ELF-1 (cell line): ENCODE results near the gene SNX25.
"Not testable (repeated sequence)": the region's sequence is repeated elsewhere in the genome, so short reads cannot be mapped to it uniquely, and the experiment has no call there.

Source experiments
- DNase-seq: peaks from one replicate; pipeline ENCODE4 v3.0.0-alpha.2; 2016; ENCODE audit warnings: low read depth, low spot score

Gene SNX25

DNA sequence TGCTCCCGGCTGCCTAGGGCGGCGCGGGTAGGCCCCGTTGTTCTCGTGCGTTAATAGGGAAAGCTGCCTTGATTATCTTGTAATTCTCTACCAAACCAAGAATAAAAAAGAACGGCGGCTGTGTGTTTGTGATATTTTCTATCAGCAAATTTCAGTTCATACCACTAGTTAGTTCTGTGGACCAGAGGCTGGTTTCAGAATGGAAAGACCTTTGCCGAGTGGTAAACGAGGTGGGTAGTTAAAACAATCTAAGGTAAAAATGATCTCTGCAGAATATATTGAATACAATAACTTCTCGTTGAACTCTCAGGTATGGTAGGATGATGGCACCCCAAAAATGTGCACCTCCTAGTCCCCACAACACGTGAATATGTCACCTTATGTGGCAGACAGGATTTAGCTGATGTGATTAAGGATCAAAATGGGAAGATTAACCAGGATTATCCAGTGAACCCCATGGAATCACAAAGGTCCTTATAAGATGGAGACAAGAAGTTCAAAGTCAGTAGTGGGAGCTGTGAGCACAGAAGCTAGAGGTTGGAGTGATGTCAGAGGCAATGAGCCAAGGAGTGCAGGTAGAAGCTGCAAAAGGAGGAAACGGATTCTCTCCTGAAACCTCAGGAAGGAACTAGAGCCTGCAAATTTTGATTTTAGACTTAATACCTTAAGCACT lies 5.0 kb upstream of the SNX25 start:
- no peak for DNase-seq

DNA sequence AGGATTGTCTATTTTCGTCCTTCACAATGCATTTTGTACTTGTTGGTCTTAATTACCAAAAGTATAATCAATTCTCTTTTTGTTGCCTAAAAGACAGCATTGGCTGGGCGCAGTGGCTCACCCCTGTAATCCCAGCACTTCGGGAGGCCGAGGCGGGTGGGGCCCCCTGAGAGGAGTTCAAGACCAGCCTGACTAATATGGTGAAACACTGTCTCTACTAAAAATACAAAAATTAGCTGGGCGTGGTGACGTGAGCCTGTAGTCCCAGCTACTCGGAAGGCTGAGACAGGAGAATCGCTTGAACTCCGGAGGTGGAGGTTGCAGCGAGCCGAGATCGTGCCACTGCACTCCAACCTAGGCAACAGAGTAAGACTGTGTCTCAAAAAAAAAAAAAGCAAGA lies 4.3 kb upstream of the SNX25 start:
- not testable (repeated sequence) for DNase-seq

- no peak for DNase-seq
Measured at GRCh38 chr4:185205697-185206342, 3.6 kb upstream of the SNX25 start.

DNA sequence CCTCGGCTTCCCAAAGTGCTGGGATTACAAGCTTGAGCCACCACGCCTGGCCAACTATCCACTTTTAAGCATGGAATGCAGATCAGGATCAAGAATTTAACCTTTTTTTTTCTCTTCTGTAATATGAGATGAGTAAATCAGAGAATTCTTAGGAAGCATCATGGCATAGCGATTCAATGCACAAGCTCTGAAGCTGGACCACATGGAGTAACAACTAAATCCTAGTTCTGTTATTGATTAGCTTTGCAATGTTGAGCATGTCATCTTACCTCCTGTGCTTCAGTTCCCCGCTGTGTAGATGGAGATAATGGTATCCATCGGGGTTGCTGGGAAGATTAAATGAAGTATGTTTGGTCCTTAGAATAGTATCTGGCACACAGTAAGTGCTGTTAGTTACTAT lies 1.9 kb upstream of the SNX25 start:
- no peak for DNase-seq

- DNase-seq, result not testable (repeated sequence)
Measured at GRCh38 chr4:185209852-185210101, 379 bp downstream of the SNX25 start.

GRCh38 chr4:185210102-185210981 lies 944 bp downstream of the SNX25 start:
- DNase-seq, result peak; percentile 58

DNA sequence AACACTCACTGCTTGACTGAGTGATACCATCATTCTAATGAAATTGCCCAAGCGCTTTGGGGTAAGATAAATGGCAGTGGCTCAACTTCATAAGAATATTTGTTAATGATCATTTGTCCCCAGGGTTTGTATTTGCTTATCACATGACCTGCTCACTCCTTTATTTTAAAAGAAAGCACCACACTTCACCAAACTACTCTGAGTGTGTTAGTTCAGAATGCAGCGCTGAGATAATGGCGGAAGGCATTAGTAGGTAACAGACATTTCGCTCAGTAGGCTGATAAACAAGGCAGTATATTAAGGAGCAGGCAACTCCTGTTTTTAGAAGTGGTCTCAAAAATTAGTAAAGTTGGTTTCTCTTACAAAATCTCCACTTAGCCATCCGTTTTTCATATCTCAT lies 1.6 kb downstream of the SNX25 start:
- no peak for DNase-seq

DNA sequence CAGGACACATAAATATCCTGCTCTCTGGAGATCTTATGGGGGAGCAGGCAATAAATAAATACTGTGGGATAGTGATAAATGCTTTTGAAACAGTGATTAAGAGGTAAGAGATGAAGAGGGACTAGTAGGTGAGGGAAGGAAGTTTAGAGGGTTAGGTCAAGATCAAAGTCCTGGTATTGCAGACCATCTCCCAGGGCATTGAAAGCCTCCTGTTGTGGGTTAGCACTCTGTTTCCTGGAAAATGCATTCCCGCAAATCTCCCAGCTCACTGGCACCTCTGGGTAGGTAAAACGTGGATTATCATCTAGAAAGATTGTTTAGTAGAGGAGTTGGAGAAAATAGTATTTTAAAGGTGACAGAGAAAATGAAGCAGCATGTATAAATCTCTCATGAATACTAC lies 2.2 kb downstream of the SNX25 start:
- no peak for DNase-seq

GRCh38 chr4:185212581-185212980 lies 3.2 kb downstream of the SNX25 start:
- no peak for DNase-seq

- no peak for DNase-seq
Measured at GRCh38 chr4:185213877-185214276, 4.5 kb downstream of the SNX25 start.

- DNase-seq, result no peak
Measured at GRCh38 chr4:185215261-185215660, 5.9 kb downstream of the SNX25 start.

- DNase-seq, result no peak
Measured at GRCh38 chr4:185217408-185217975, 8.1 kb downstream of the SNX25 start.

- no peak for DNase-seq
Measured at GRCh38 chr4:185218312-185218711, 8.9 kb downstream of the SNX25 start.

GRCh38 chr4:185219551-185220344 lies 10.3 kb downstream of the SNX25 start:
- no peak for DNase-seq

GRCh38 chr4:185221491-185221890 lies 12.1 kb downstream of the SNX25 start:
- DNase-seq, result no peak

- no peak for DNase-seq
Measured at GRCh38 chr4:185221912-185222311, 12.5 kb downstream of the SNX25 start.

DNA sequence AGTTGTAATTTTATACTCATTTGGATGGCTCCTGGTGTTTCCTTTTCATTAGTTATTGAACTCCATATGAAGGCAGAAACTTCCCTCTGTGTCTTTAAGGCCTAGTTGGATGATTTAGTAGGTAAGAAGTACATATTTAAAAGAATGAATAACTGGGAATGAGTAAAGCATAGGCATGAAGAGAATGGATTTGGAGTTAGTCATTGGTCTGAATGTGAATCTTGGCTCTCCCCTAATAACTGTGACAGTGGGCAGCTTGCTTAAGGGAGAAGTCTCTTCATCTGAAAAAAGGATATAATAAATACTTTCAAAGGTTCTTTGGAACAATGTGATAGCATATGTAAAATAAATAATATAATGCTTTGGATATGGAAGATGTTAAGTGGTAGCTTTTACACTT lies 13.2 kb downstream of the SNX25 start:
- no peak for DNase-seq

DNA sequence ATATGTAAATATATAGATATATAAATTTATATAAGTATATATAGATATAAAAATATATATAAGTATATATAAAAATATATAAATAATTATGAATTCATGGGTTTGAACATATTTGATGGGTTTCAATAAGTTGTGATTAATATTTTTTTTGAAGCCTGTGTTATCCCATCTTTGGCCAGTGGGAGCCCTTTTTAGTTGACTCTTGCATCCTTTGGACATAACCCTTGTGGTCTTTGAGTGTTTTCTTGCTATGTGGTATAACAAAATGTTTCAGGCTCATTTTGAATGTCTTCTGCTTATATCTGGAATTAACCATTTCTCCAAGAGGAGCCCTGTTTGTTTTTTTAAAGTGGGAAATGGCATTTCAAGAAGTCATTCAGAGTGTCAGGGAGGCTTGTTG lies 15.2 kb downstream of the SNX25 start:
- no peak for DNase-seq

DNA sequence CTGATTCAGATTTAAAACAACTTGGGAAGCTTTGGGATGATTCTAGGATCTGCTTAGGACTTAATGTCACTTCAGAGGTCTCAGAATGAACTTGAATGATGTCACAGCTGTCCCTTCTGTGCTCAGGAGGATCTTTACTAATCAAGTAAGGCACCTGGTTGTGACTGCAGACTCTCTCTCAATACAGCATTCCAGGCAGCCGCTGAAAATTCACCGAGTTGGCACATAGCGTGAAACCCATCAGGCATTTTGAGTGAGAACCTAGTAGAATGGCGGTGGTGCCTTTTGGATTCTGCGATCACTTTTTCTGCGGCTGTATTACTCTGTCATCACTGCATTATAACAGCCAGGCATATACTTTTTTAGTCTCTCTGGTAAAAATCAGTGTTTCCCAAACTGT lies 16.5 kb downstream of the SNX25 start:
- no peak for DNase-seq

DNA sequence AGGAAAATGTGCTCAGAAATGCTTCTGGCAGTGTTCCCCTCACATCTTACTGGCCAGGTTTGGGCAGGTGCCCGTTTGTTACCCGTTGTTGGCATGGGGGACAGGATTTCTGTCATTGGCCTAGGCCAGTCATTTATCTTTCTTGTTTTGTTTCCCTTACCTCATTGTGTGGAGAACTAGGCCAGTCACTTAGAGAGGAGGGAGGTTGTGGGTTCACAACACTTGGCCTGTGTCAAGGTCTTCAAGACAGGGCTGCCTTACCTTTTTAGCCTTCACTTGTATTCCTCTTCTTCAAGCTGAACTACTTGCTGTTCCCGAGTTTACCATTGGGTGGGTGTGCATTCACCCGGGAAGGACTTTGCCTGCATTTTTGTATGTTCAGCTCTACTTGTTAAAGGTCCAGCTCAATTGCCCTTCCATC lies 17.7 kb downstream of the SNX25 start:
- no peak for DNase-seq

- no peak for DNase-seq
Measured at GRCh38 chr4:185227713-185228278, 18.4 kb downstream of the SNX25 start.
